ENCODE data around the gene MROH7.
"Not testable (repeated sequence)": the region's sequence is repeated elsewhere in the genome, so short reads cannot be mapped to it uniquely, and the experiment has no call there.

Gene MROH7

GRCh38 chr1:54610601-54611580, 30.7 kb upstream of the MROH7 start:
- DNase-seq = no peak

- DNase-seq = no peak
Measured at GRCh38 chr1:54611621-54612020, 30.0 kb upstream of the MROH7 start.

- no peak for DNase-seq
Measured at GRCh38 chr1:54614024-54614423, 27.6 kb upstream of the MROH7 start.

GRCh38 chr1:54614563-54614962, 27.0 kb upstream of the MROH7 start:
- no peak for DNase-seq

GRCh38 chr1:54615531-54616279, 25.9 kb upstream of the MROH7 start:
- no peak for DNase-seq

- DNase-seq = no peak
Measured at GRCh38 chr1:54619749-54620148, 21.8 kb upstream of the MROH7 start.

GRCh38 chr1:54623216-54624007, 18.2 kb upstream of the MROH7 start, which contains the start of gene FAM151A:
Gene FAM151A, minus strand, starts transcription at chr1:54623525. Its CDS starts 130 bp downstream, at chr1:54623395.
- no peak for DNase-seq

- no peak for DNase-seq
Measured at GRCh38 chr1:54624466-54625464, 16.8 kb upstream of the MROH7 start.

GRCh38 chr1:54627196-54627595, 14.4 kb upstream of the MROH7 start:
- no peak for DNase-seq

- not testable (repeated sequence) for DNase-seq
Measured at GRCh38 chr1:54635804-54636203, 5.8 kb upstream of the MROH7 start.

- not testable (repeated sequence) for DNase-seq
Measured at GRCh38 chr1:54636461-54637446, 4.8 kb upstream of the MROH7 start.

- DNase-seq = no peak
Measured at GRCh38 chr1:54640361-54640760, 1.2 kb upstream of the MROH7 start.

- no peak for DNase-seq
Measured at GRCh38 chr1:54643736-54644135, 2.1 kb downstream of the MROH7 start.

GRCh38 chr1:54645806-54646676, 4.5 kb downstream of the MROH7 start:
- DNase-seq = no peak

GRCh38 chr1:54649130-54649898, 7.7 kb downstream of the MROH7 start:
- no peak for DNase-seq

GRCh38 chr1:54649921-54650320, 8.3 kb downstream of the MROH7 start:
- no peak for DNase-seq

GRCh38 chr1:54650417-54650816, 8.8 kb downstream of the MROH7 start:
- DNase-seq = no peak

GRCh38 chr1:54651608-54652007, 10.0 kb downstream of the MROH7 start:
- no peak for DNase-seq

GRCh38 chr1:54652168-54652567, 10.6 kb downstream of the MROH7 start:
- DNase-seq = no peak
